ENCODE measurements around the gene EOLA2.

DNA sequence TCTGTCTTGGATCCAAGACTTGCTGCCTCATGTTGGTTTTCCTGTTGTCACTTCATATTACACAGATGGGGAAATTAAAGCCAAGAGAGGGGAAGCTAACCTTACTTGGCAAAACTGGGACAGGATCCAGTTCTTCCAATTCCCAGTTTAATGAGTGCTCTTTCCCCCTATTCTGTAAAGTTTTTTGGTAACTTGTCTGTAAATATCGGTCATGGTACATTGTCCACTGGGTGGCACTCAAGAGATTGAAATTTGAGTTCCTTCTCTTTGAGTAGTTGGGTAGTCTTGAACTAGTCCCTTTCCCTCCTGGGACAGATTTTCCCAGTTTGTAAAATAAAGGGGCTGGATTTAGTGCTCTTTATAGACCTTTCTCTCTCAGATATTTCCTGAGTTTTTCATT lies 12.4 kb upstream of the EOLA2 start:
- TF ChIP-seq, protein P1, sequence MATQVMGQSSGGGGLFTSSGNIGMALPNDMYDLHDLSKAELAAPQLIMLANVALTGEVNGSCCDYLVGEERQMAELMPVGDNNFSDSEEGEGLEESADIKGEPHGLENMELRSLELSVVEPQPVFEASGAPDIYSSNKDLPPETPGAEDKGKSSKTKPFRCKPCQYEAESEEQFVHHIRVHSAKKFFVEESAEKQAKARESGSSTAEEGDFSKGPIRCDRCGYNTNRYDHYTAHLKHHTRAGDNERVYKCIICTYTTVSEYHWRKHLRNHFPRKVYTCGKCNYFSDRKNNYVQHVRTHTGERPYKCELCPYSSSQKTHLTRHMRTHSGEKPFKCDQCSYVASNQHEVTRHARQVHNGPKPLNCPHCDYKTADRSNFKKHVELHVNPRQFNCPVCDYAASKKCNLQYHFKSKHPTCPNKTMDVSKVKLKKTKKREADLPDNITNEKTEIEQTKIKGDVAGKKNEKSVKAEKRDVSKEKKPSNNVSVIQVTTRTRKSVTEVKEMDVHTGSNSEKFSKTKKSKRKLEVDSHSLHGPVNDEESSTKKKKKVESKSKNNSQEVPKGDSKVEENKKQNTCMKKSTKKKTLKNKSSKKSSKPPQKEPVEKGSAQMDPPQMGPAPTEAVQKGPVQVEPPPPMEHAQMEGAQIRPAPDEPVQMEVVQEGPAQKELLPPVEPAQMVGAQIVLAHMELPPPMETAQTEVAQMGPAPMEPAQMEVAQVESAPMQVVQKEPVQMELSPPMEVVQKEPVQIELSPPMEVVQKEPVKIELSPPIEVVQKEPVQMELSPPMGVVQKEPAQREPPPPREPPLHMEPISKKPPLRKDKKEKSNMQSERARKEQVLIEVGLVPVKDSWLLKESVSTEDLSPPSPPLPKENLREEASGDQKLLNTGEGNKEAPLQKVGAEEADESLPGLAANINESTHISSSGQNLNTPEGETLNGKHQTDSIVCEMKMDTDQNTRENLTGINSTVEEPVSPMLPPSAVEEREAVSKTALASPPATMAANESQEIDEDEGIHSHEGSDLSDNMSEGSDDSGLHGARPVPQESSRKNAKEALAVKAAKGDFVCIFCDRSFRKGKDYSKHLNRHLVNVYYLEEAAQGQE (IDR thresholded peaks at IDR 0.05; ENCODE audit: low read depth, low read length), result no peak
- TF ChIP-seq RELA (IDR thresholded peaks at IDR 0.05; ENCODE audit: borderline replicate concordance, partially characterized antibody), result no peak
- no peak for TF ChIP-seq POLR2AphosphoS5 (IDR thresholded peaks at IDR 0.05; ENCODE audit: low read length)
- TF ChIP-seq, protein P2, sequence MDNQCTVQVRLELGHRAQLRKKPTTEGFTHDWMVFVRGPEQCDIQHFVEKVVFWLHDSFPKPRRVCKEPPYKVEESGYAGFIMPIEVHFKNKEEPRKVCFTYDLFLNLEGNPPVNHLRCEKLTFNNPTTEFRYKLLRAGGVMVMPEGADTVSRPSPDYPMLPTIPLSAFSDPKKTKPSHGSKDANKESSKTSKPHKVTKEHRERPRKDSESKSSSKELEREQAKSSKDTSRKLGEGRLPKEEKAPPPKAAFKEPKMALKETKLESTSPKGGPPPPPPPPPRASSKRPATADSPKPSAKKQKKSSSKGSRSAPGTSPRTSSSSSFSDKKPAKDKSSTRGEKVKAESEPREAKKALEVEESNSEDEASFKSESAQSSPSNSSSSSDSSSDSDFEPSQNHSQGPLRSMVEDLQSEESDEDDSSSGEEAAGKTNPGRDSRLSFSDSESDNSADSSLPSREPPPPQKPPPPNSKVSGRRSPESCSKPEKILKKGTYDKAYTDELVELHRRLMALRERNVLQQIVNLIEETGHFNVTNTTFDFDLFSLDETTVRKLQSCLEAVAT (IDR thresholded peaks at IDR 0.05), result no peak
- no peak for TF ChIP-seq EP300 (IDR thresholded peaks at IDR 0.05; ENCODE audit: borderline replicate concordance in 1 of 2, control insufficient read depth in 1 of 2, low read depth in 2 of 2, low read length in 2 of 2)
- no peak for TF ChIP-seq FOXM1 (IDR thresholded peaks at IDR 0.05; ENCODE audit: low read depth, low read length)
- no peak for TF ChIP-seq RBBP5 (conservative IDR thresholded peaks at IDR 0.05)
- no peak for TF ChIP-seq ZNF274 (IDR thresholded peaks at IDR 0.05; ENCODE audit: insufficient read depth, insufficient read length)
- TF ChIP-seq, protein P3, sequence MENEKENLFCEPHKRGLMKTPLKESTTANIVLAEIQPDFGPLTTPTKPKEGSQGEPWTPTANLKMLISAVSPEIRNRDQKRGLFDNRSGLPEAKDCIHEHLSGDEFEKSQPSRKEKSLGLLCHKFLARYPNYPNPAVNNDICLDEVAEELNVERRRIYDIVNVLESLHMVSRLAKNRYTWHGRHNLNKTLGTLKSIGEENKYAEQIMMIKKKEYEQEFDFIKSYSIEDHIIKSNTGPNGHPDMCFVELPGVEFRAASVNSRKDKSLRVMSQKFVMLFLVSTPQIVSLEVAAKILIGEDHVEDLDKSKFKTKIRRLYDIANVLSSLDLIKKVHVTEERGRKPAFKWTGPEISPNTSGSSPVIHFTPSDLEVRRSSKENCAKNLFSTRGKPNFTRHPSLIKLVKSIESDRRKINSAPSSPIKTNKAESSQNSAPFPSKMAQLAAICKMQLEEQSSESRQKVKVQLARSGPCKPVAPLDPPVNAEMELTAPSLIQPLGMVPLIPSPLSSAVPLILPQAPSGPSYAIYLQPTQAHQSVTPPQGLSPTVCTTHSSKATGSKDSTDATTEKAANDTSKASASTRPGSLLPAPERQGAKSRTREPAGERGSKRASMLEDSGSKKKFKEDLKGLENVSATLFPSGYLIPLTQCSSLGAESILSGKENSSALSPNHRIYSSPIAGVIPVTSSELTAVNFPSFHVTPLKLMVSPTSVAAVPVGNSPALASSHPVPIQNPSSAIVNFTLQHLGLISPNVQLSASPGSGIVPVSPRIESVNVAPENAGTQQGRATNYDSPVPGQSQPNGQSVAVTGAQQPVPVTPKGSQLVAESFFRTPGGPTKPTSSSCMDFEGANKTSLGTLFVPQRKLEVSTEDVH (IDR thresholded peaks at IDR 0.05; ENCODE audit: low read depth, partially characterized antibody), result no peak

All from GM12878 (cell line).